Suppressor macrophage treated with lipopolysaccharide for 4 hours (primary cell): ENCODE data around the gene MXD3.
"Not testable (repeated sequence)": the region's sequence is repeated elsewhere in the genome, so short reads cannot be mapped to it uniquely, and the experiment has no call there.

Source experiments
- DNase-seq: peaks from one replicate; pipeline ENCODE4 v3.0.0-alpha.2; 2020

The MXD3 gene

GRCh38 chr5:177343000-177343399 lies 31.3 kb upstream of the MXD3 start:
- DNase-seq = not testable (repeated sequence)

- DNase-seq = no peak
Observed at GRCh38 chr5:177339107-177339638, 27.5 kb upstream of the MXD3 start.

- DNase-seq = no peak
Observed at GRCh38 chr5:177338251-177339106, 26.8 kb upstream of the MXD3 start.

GRCh38 chr5:177336603-177337494 lies 25.2 kb upstream of the MXD3 start:
- no peak for DNase-seq

- peak; percentile 60 for DNase-seq
Observed at GRCh38 chr5:177336112-177336511, 24.4 kb upstream of the MXD3 start.

GRCh38 chr5:177335701-177336065 lies 24.0 kb upstream of the MXD3 start:
- no peak for DNase-seq

GRCh38 chr5:177334781-177335700 lies 23.3 kb upstream of the MXD3 start:
- DNase-seq = no peak

GRCh38 chr5:177334155-177334551 lies 22.5 kb upstream of the MXD3 start:
- no peak for DNase-seq

- no peak for DNase-seq
Observed at GRCh38 chr5:177333420-177334154, 21.9 kb upstream of the MXD3 start.

- DNase-seq = no peak
Observed at GRCh38 chr5:177332896-177333260, 21.2 kb upstream of the MXD3 start.

- DNase-seq = no peak
Observed at GRCh38 chr5:177332031-177332895, 20.6 kb upstream of the MXD3 start.

- DNase-seq = no peak
Observed at GRCh38 chr5:177330991-177331842, 19.5 kb upstream of the MXD3 start.

- DNase-seq = no peak
Observed at GRCh38 chr5:177329883-177330282, 18.2 kb upstream of the MXD3 start.

- DNase-seq = no peak
Observed at GRCh38 chr5:177328545-177329231, 17.0 kb upstream of the MXD3 start.

- no peak for DNase-seq
Observed at GRCh38 chr5:177327539-177328522, 16.1 kb upstream of the MXD3 start.

GRCh38 chr5:177325868-177326381 lies 14.2 kb upstream of the MXD3 start:
- DNase-seq = no peak

GRCh38 chr5:177320879-177321278 lies 9.2 kb upstream of the MXD3 start:
- peak; percentile 81 for DNase-seq
